OCI-LY7 (cell line): ENCODE data around the gene TMEM255B.

ENCODE experiments used
- CTCF ChIP-seq: fragments of 200-600 bp; sonication (generic); conservative IDR thresholded peaks from 2 replicates; pipeline ENCODE4 v1.5.1; 2014; ENCODE audit warnings: mild to moderate bottlenecking, antibody characterized with exemption, low read length, moderate library complexity, mixed read lengths
- EZH2phosphoT487 ChIP-seq: fragments of 200-600 bp; sonication (generic); IDR thresholded peaks from 2 replicates; pipeline ENCODE4 v1.6.1; 2018; ENCODE audit warnings: low read depth, borderline replicate concordance, mild to moderate bottlenecking, mixed run types, antibody characterized with exemption, low read length, moderate library complexity, mixed read lengths

DNA sequence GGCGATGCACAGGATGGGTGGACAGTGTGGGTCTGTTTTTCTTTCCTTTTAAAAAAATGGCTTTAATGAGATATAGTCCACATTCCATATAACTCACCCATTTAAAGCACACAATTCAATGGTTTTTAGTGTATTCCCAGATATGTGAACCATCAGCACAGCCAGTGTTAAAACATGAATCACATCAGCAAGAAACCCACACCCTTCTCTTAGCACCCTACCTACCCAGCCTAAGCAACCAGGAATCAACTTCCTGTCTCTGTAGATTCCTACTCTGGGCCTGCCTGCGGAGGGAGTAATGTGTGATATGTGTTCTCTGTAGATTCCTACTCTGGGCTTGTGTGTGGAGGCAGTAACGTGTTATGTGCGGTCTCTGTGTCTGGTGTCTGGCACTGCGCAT is 11.9 kb downstream of the TMEM255B start:
- TF ChIP-seq CTCF (no peak), EZH2phosphoT487 (no peak)
